ENCODE data around the gene IQCE.
"Not testable (repeated sequence)": the region's sequence is repeated elsewhere in the genome, so short reads cannot be mapped to it uniquely, and the experiment has no call there.

The IQCE gene

GRCh38 chr7:2604608-2605174 lies 45.9 kb downstream of the IQCE start:
- DNase-seq = no peak

GRCh38 chr7:2605608-2606538 lies 47.1 kb downstream of the IQCE start:
- DNase-seq = no peak

GRCh38 chr7:2606539-2606936 lies 47.8 kb downstream of the IQCE start:
- DNase-seq = no peak

GRCh38 chr7:2607122-2607922 lies 48.5 kb downstream of the IQCE start:
- DNase-seq = no peak

GRCh38 chr7:2607923-2608904 lies 49.4 kb downstream of the IQCE start:
- no peak for DNase-seq

GRCh38 chr7:2608921-2609411 lies 50.2 kb downstream of the IQCE start:
- DNase-seq = peak; percentile 12 to 20

- not testable (repeated sequence) for DNase-seq
These were observed 50.9 kb downstream of the IQCE start for GRCh38 chr7:2609646-2610045.

GRCh38 chr7:2610466-2610865 lies 51.7 kb downstream of the IQCE start:
- no peak for DNase-seq

GRCh38 chr7:2610898-2611297 lies 52.1 kb downstream of the IQCE start:
- DNase-seq = no peak

GRCh38 chr7:2611401-2611800 lies 52.6 kb downstream of the IQCE start:
- no peak for DNase-seq

GRCh38 chr7:2611922-2612321 lies 53.1 kb downstream of the IQCE start:
- DNase-seq = no peak

- peak; percentile 8 to 15 for DNase-seq
These were observed 53.8 kb downstream of the IQCE start for GRCh38 chr7:2612445-2613097.

GRCh38 chr7:2613098-2613930 lies 54.5 kb downstream of the IQCE start:
- DNase-seq = no peak

- no peak for DNase-seq
These were observed 55.3 kb downstream of the IQCE start for GRCh38 chr7:2613931-2614600.

GRCh38 chr7:2614631-2615330 lies 56.0 kb downstream of the IQCE start:
- no peak for DNase-seq

GRCh38 chr7:2616387-2617324 lies 57.9 kb downstream of the IQCE start:
- no peak for DNase-seq

GRCh38 chr7:2617325-2617905 lies 58.6 kb downstream of the IQCE start:
- no peak for DNase-seq

GRCh38 chr7:2619116-2619515 lies 60.3 kb downstream of the IQCE start:
- no peak for DNase-seq
